DOHH2 (cell line): ENCODE results near the gene SURF2.

ENCODE experiments used
- CTCF ChIP-seq: fragments of 200-600 bp; sonication (generic); IDR thresholded peaks from one replicate; pipeline ENCODE4 v1.5.1; 2014; ENCODE audit warnings: antibody characterized with exemption, mild to moderate bottlenecking, low read depth, low read length; ENCODE audit not compliant: poor library complexity, severe bottlenecking
- EZH2phosphoT487 ChIP-seq: fragments of 200-600 bp; sonication (generic); IDR thresholded peaks from 2 replicates; pipeline ENCODE4 v1.6.1; 2017; ENCODE audit warnings: borderline replicate concordance, mild to moderate bottlenecking, antibody characterized with exemption, low read length, moderate library complexity, mixed read lengths

- TF ChIP-seq CTCF (no peak), EZH2phosphoT487 (no peak)
Observed at GRCh38 chr9:133384736-133385321, 28.5 kb downstream of the SURF2 start.
